RWPE1 (cell line): ENCODE measurements around the gene ATG4C.

ENCODE experiments used
- CTCF ChIA-PET: fragments of 350-600 bp; sonication (Branson Sonifier 250); formaldehyde crosslinking; extraction: SDS; loops from one replicate; lab custom pipeline; 2021; lab: Yijun Ruan, JAX
- POLR2A ChIA-PET: fragments of 400-600 bp; formaldehyde crosslinking; extraction: SDS; loops from one replicate; lab custom pipeline; 2020; ENCODE audit warnings: antibody characterized with exemption; ENCODE audit not compliant: low non-redundant PET; lab: Yijun Ruan, JAX
- DNase-seq: peaks from one replicate; pipeline ENCODE4 v3.0.0; 2012; ENCODE audit warnings: low spot score
- H3K27ac ChIP-seq: fragments of 450-650 bp; 2 replicates; pipeline ENCODE4 v1.5.1; 2017
- TF ChIP-seq, protein P1 (sequence below): fragments of 450-650 bp; conservative IDR thresholded peaks from 2 replicates; pipeline ENCODE4 v1.5.1; 2017; ENCODE audit warnings: low read depth, mild to moderate bottlenecking

Gene ATG4C

DNA sequence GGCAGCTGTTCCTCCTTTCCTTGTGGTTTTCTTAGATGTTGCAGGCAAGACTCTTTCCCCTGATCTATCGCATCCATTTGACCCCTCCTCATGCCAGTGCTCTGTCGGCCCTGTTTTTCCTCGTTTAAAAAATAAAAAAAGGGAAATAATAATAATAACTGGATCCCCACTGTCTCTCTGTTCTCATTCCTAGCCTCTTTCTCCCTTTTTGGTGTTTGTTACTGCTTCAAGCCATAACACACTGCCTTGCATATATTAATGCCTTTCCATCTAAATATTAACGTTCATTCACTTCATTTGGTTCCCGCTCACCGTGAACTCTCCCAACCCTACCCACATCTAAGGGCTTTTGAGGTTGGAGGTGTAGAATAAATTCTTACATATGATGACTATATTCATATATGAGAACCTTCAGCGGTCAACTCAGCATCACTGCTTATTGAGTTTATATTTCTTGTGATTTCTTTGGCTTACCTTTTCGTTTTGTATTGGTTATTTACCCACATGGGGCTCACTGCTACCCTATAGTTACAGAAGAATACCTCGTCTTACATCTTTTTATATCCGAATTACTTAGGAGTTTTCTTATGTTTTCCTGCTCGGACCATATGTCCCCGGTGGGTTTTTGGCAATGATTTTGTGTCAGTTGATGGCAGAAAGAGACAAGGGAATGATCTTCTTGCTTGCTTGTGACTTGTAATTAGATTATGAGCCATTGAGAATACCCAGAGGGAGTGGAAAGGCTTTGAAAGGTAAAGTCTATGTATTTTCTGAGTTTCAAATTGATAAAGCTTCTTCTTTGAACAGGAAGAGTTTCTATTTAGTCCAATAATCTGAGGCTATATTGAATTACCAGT is 805 bp downstream of the ATG4C start:
- peak overlapping the region; percentile 90 for H3K27ac ChIP-seq
- CTCF ChIA-PET: interaction anchor here (0.7 kb wide), 1 partner anchor 378 kb away, joined by 4 read pairs; no protein-coding TSS in a partner anchor
- POLR2A ChIA-PET: no interaction called here

GRCh38 chr1:62790716-62791115 is 6.8 kb downstream of the ATG4C start:
- CTCF ChIA-PET: interaction anchor here (0.7 kb wide), 1 partner anchor 305 kb away, joined by 4 read pairs; no protein-coding TSS in a partner anchor

More for the DNA sequence above, 805 bp downstream of the ATG4C start:
- TF ChIP-seq, protein P1, sequence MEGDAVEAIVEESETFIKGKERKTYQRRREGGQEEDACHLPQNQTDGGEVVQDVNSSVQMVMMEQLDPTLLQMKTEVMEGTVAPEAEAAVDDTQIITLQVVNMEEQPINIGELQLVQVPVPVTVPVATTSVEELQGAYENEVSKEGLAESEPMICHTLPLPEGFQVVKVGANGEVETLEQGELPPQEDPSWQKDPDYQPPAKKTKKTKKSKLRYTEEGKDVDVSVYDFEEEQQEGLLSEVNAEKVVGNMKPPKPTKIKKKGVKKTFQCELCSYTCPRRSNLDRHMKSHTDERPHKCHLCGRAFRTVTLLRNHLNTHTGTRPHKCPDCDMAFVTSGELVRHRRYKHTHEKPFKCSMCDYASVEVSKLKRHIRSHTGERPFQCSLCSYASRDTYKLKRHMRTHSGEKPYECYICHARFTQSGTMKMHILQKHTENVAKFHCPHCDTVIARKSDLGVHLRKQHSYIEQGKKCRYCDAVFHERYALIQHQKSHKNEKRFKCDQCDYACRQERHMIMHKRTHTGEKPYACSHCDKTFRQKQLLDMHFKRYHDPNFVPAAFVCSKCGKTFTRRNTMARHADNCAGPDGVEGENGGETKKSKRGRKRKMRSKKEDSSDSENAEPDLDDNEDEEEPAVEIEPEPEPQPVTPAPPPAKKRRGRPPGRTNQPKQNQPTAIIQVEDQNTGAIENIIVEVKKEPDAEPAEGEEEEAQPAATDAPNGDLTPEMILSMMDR: no peak
- DNase-seq: peak; percentile 57

GRCh38 chr1:62794053-62794452 is 10.1 kb downstream of the ATG4C start:
- CTCF ChIA-PET: no interaction called here
- H3K27ac ChIP-seq: no peak overlapping the region
- POLR2A ChIA-PET: no interaction called here
- DNase-seq: no peak
- TF ChIP-seq, protein P1: no peak

More at GRCh38 chr1:62790716-62791115, 6.8 kb downstream of the ATG4C start:
- DNase-seq: no peak
- no peak overlapping the region for H3K27ac ChIP-seq
- TF ChIP-seq, protein P1: no peak
- POLR2A ChIA-PET: no interaction called here

DNA sequence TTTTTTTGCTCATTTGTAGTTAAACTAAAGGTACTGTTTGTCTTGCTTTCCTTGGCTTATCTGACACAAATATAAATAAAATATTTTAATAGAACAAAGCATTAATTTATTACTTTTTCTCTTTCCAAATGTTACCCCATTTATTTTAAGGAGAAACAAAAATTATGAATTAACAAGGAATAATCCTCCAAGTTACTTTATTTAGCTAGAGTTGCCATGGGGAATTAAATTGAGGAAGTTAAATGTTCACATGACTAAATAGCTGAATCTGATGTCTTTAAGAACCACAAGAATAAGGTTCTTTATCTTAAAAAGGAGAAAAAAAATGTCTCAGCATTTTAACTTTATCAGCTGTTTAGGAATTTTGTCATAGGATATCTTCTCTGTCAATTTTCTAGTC is 12.3 kb downstream of the ATG4C start:
- DNase-seq: no peak
- no peak overlapping the region for H3K27ac ChIP-seq
- ChIA-PET POLR2A (no interaction called here), CTCF (no interaction called here)
- TF ChIP-seq, protein P1: no peak

DNA sequence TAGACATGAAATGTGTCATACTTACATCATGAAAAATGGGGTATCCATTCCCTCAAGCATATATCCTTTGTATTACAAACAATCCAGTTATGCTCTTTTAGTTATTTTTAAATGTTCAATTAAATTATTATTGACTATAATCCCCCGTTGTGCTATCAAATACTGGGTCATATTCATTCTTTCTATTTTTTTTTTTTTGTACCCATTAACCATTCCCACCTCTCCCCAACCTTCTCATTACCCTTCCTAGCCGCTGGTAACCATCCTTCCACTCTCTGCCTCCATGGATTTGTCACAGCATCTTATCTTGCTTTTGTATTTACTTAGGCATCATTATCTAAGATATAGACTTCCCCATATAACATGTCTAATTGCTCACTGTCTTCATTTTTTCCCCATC is 15.8 kb downstream of the ATG4C start:
- DNase-seq: no peak
- TF ChIP-seq, protein P1: no peak
- CTCF ChIA-PET: interaction anchor here (0.6 to 0.7 kb wide), 2 partner anchors 91 to 237 kb away, joined by 3 read pairs; no protein-coding TSS in a partner anchor
- POLR2A ChIA-PET: no interaction called here
- no peak overlapping the region for H3K27ac ChIP-seq

DNA sequence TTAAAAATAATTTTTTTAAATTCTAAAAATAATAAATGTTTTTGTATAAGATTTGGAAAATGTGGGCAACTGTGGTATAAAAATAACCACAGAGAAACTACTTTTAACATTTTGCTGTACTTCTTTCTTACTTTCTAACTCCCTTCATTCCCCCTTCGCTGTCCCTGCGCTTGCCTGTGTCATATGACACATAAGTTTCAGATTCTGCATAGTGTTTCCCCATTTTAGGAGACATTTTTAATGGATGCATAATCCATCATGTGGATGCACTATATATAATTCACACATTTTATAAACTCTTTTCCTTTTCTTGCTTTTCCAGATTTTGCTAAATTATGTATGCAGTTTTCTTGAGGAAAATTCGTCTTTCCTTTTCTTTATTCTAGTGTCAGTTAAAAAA is 16.3 kb downstream of the ATG4C start:
- ChIA-PET CTCF (interaction anchor here (0.6 to 0.7 kb wide), 3 partner anchors 92 to 237 kb away, joined by 3 to 5 read pairs (median 3); no protein-coding TSS in a partner anchor), POLR2A (no interaction called here)
- TF ChIP-seq, protein P1: no peak

More for the DNA sequence above, 16.3 kb downstream of the ATG4C start:
- no peak overlapping the region for H3K27ac ChIP-seq
- no peak for DNase-seq
